ENCODE measurements around the gene EXPH5. TPM values are rescaled to one million over a fixed set of nuclear protein-coding genes. Genes with fewer than 3 reads are reported as not detected.

Gene EXPH5
- total and polyA plus RNA-seq, 9 of the 15 experiments (the other 6 are each of a cell fraction or from before 2014, with no cell fraction given): 1.3 to 8.5 (median 4.8) TPM

- ATAC-seq: no peak
- no peaks in the 10 kb centered on the region for H3K9me3 ChIP-seq (replicated peaks; ENCODE audit: control insufficient read depth, insufficient read depth, low read depth, low read length)
- intact Hi-C loops (cut with micrococcal nuclease): no loop called here
- peaks cover 0 to under 1% of the 10 kb centered on the region in 2 experiments; a peak in 2 of 5 replicates for H3K4me1 ChIP-seq (replicated peaks in 1 of 2; ENCODE audit: control insufficient read depth in 2 of 2, insufficient read depth in 2 of 2, low read length in 2 of 2)
- no peak for FAIRE-seq
- H3K27me3 ChIP-seq (ENCODE audit: control insufficient read depth in 2 of 2, insufficient read depth in 2 of 2, low read length in 2 of 2): no peaks in the 10 kb centered on the region
- no peaks in the 10 kb centered on the region for H3K36me3 ChIP-seq (ENCODE audit: control insufficient read depth, insufficient read depth, low read length)
- H4K20me1 ChIP-seq (replicated peaks; ENCODE audit: control insufficient read depth, insufficient read depth, low read length): no peaks in the 10 kb centered on the region
- 44% methylated on average over 2 of the region's 2 CpGs for WGBS (ENCODE audit: insufficient coverage, low coverage, missing lambda C conversion rate)
- H3K9ac ChIP-seq (ENCODE audit: insufficient read depth in 1 of 2, low read depth in 2 of 2, low read length in 2 of 2): no peak overlapping the region
- ChIA-PET CTCF (ENCODE audit: low intra/inter-chr PET ratio) (no interaction called here), POLR2A (no interaction called here)
- H3K9me1 ChIP-seq (ENCODE audit: control insufficient read depth, insufficient read depth, low read length): no peaks in the 10 kb centered on the region
- H3K4me2 ChIP-seq (ENCODE audit: insufficient read depth, low read length): no peak overlapping the region
- H2AFZ ChIP-seq (ENCODE audit: low read depth, low read length): no peak overlapping the region; the same call in 1 of the 2 replicates
- no TSS peak for BruUV-seq (replicated peaks)
- no peak overlapping the region for H3K27ac ChIP-seq (ENCODE audit: extremely low read depth, low read depth, low read length)
- no peaks in the 10 kb centered on the region for H3K79me2 ChIP-seq (ENCODE audit: control insufficient read depth, insufficient read depth, low read length)
- TF ChIP-seq DACH1 (IDR thresholded peaks at IDR 0.05; ENCODE audit: partially characterized antibody): no peak
- no peak for TF ChIP-seq ZNF280A (IDR thresholded peaks at IDR 0.05; ENCODE audit: low read depth, partially characterized antibody)
- no peak for TF ChIP-seq PHB2 (IDR thresholded peaks at IDR 0.05; ENCODE audit: low read depth)
- TF ChIP-seq KHSRP (IDR thresholded peaks at IDR 0.05): no peak
- TF ChIP-seq ZNF140 (CRISPR knock-in tag; IDR thresholded peaks at IDR 0.05): no peak
- in situ Hi-C loops (cut with MboI): no loop called here
- H3K4me3 ChIP-seq: no peak overlapping the region
- DNase-seq (ENCODE audit: extremely low read depth in 1 of 4, low spot score in 3 of 4): no peak
Measured at GRCh38 chr11:108599978-108600377, 6.4 kb upstream of the EXPH5 start.
